ENCODE measurements around the gene SNTA1. TPM values are rescaled to one million over a fixed set of nuclear protein-coding genes. Genes with fewer than 3 reads are reported as not detected.
"Not testable (repeated sequence)": the region's sequence is repeated elsewhere in the genome, so short reads cannot be mapped to it uniquely, and the experiment has no call there.

The SNTA1 gene
- total and polyA plus RNA-seq, 2 of the 13 experiments (the other 11 are each of a cell fraction or from before 2014, with no cell fraction given), result 16.4 to 18.3 TPM

DNA sequence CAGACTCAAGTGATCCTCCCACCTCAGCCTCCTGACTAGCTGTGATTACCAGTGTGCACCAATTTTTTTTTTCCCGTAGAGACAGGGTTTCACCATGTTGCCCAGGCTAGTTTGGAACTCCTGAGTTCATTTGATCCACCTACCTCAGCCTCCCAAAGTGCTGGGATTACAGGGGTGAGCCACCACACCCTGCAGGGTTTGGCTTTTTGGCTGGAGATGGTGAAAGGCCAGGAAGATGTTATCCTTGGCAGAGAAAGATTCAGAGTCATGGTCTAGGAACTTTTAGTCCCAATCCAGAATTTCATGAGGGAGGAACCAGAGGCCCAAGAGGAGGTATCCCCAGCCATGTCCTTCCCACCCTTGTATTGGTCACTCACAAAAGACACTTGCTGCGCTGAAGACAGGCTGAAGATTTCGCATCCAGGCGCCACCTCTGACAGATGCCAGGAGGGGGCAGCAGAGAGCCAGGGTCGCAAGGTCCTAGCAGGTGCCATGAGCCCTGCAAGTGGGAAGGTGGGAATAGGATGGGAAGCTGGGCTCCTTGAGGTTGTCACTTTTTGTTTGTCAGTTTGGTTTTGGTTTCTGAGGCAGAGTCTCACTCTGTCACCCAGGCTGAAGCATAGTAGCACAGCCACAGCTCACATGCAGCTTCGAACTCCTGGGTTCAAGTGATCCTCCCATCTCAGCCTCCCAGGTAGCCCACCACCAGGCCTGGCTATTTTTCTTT is 13.5 kb upstream of the SNTA1 start (continued):
- TF ChIP-seq ZNF441 (CRISPR knock-in tag; IDR thresholded peaks at IDR 0.05; ENCODE audit: borderline replicate concordance) (peak; percentile 48; the same call in 1 of the 2 replicates), ZNF768 (CRISPR knock-in tag; IDR thresholded peaks at IDR 0.05) (peak; percentile 50; the same call in 1 of the 2 replicates), FOXA3 (CRISPR knock-in tag; IDR thresholded peaks at IDR 0.05) (peak; percentile 57), GABPB1 (CRISPR knock-in tag; IDR thresholded peaks at IDR 0.05) (peak; percentile 53; the same call in 1 of the 2 replicates), ZNF44 (CRISPR knock-in tag; IDR thresholded peaks at IDR 0.05) (0 out of 2 replicates have a peak, but pooled peaks have one; percentile 48), RXRA (CRISPR knock-in tag; IDR thresholded peaks at IDR 0.05) (peak; percentile 61), MTA1 (CRISPR knock-in tag; IDR thresholded peaks at IDR 0.05; ENCODE audit: borderline replicate concordance) (peak; percentile 62; the same call in 1 of the 2 replicates), TSC22D2 (CRISPR knock-in tag; IDR thresholded peaks at IDR 0.05; ENCODE audit: borderline replicate concordance) (peak; percentile 92; the same call in 1 of the 2 replicates), LCORL (CRISPR knock-in tag; IDR thresholded peaks at IDR 0.05) (peak; percentile 51; the same call in 1 of the 2 replicates)
- TF ChIP-seq, protein P1, sequence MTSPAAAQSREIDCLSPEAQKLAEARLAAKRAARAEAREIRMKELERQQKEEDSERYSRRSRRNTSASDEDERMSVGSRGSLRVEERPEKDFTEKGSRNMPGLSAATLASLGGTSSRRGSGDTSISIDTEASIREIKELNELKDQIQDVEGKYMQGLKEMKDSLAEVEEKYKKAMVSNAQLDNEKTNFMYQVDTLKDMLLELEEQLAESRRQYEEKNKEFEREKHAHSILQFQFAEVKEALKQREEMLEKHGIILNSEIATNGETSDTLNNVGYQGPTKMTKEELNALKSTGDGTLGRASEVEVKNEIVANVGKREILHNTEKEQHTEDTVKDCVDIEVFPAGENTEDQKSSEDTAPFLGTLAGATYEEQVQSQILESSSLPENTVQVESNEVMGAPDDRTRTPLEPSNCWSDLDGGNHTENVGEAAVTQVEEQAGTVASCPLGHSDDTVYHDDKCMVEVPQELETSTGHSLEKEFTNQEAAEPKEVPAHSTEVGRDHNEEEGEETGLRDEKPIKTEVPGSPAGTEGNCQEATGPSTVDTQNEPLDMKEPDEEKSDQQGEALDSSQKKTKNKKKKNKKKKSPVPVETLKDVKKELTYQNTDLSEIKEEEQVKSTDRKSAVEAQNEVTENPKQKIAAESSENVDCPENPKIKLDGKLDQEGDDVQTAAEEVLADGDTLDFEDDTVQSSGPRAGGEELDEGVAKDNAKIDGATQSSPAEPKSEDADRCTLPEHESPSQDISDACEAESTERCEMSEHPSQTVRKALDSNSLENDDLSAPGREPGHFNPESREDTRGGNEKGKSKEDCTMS (CRISPR knock-in tag; conservative IDR thresholded peaks at IDR 0.05), result peak; percentile 59; the same call in 1 of the 2 replicates
- TF ChIP-seq, protein P2, sequence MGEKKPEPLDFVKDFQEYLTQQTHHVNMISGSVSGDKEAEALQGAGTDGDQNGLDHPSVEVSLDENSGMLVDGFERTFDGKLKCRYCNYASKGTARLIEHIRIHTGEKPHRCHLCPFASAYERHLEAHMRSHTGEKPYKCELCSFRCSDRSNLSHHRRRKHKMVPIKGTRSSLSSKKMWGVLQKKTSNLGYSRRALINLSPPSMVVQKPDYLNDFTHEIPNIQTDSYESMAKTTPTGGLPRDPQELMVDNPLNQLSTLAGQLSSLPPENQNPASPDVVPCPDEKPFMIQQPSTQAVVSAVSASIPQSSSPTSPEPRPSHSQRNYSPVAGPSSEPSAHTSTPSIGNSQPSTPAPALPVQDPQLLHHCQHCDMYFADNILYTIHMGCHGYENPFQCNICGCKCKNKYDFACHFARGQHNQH (CRISPR knock-in tag; IDR thresholded peaks at IDR 0.05), result peak; percentile 70; the same call in 1 of the 2 replicates
- not testable (repeated sequence) for TF ChIP-seq LCORL (IDR thresholded peaks at IDR 0.05)
